ENCODE data around the gene CHSY1.

- TF ChIP-seq CTCF (conservative IDR thresholded peaks at IDR 0.05; ENCODE audit: low read length): no peak
- TF ChIP-seq EZH2phosphoT487 (IDR thresholded peaks at IDR 0.05; ENCODE audit: borderline replicate concordance, low read depth, low read length): no peak
These were observed 53.7 kb downstream of the CHSY1 start for GRCh38 chr15:101198031-101198575.
